SU-DHL-6 (cell line): ENCODE data around the gene CNKSR1.

Experiments
- H2AFZ ChIP-seq: fragments of 200-600 bp; sonication (generic); 2 replicates; pipeline ENCODE4 v1.6.1; 2014; ENCODE audit warnings: low read depth, mild to moderate bottlenecking, moderate library complexity, mixed read lengths, antibody characterized with exemption, low read length; ENCODE audit not compliant: severe bottlenecking
- H3F3A ChIP-seq: fragments of 200-600 bp; shearing (Covaris generic); 2 replicates; pipeline ENCODE4 v1.6.0; 2016; ENCODE audit warnings: antibody characterized with exemption, mild to moderate bottlenecking; ENCODE audit not compliant: insufficient read depth
- H3K27ac ChIP-seq: fragments of 200-600 bp; sonication (generic); 2 replicates; pipeline ENCODE4 v1.5.1; 2016; ENCODE audit warnings: low read depth, mild to moderate bottlenecking, low read length, moderate library complexity, mixed read lengths
- H3K27me3 ChIP-seq: fragments of 200-600 bp; sonication (generic), shearing (Covaris generic); 2 replicates; pipeline ENCODE4 v1.6.0; 2014; ENCODE audit warnings: mild to moderate bottlenecking, low read length
- H3K36me3 ChIP-seq: fragments of 200-600 bp; sonication (generic); 2 replicates; pipeline ENCODE4 v1.6.1; 2014; ENCODE audit warnings: mild to moderate bottlenecking, low read length, mixed read lengths
- H3K4me2 ChIP-seq: fragments of 300-600, 200-600 bp; shearing (Covaris generic), sonication (generic); 2 replicates; pipeline ENCODE4 v1.6.0; 2014; ENCODE audit warnings: low read length, low read depth, mild to moderate bottlenecking; ENCODE audit not compliant: poor library complexity, severe bottlenecking
- H3K4me3 ChIP-seq: fragments of 200-600 bp; sonication (generic); 2 replicates; pipeline ENCODE4 v1.5.1; 2014; ENCODE audit warnings: antibody characterized with exemption, low read length, mild to moderate bottlenecking, mixed read lengths; ENCODE audit not compliant: insufficient read depth, poor library complexity, severe bottlenecking
- H3K79me2 ChIP-seq: fragments of 200-600 bp; sonication (generic); 2 replicates; pipeline ENCODE4 v1.6.1; 2014; ENCODE audit warnings: mild to moderate bottlenecking, low read length, moderate library complexity; ENCODE audit not compliant: insufficient read depth
- H3K9ac ChIP-seq: fragments of 200-600 bp; sonication (generic); 2 replicates; pipeline ENCODE4 v1.7.0; 2014; ENCODE audit warnings: mild to moderate bottlenecking, low read length
- H3K9me2 ChIP-seq: fragments of 200-600 bp; sonication (generic); replicated peaks from 2 replicates; pipeline ENCODE4 v1.6.1; 2014; ENCODE audit warnings: low read length; ENCODE audit not compliant: insufficient read depth
- H3K9me3 ChIP-seq: fragments of 200-600 bp; sonication (generic); 2 replicates; pipeline ENCODE4 v1.6.1; 2014; ENCODE audit warnings: low read length, mixed read lengths; ENCODE audit not compliant: insufficient read depth
- H4K20me1 ChIP-seq: fragments of 200-600 bp; sonication (generic); 2 replicates; pipeline ENCODE4 v1.6.1; 2014; ENCODE audit warnings: low read depth, mild to moderate bottlenecking, antibody characterized with exemption, low read length, moderate library complexity, mixed read lengths
- CTCF ChIP-seq: fragments of 200-600 bp; sonication (generic); IDR thresholded peaks from one replicate; pipeline ENCODE4 v1.5.1; 2017; ENCODE audit warnings: antibody characterized with exemption, mild to moderate bottlenecking, low read length, moderate library complexity; ENCODE audit not compliant: insufficient read depth, poor library complexity, severe bottlenecking
- EZH2phosphoT487 ChIP-seq: fragments of 200-600 bp; sonication (generic), shearing (Covaris generic); conservative IDR thresholded peaks from 2 replicates; pipeline ENCODE4 v1.6.1; 2018; ENCODE audit warnings: mild to moderate bottlenecking, antibody characterized with exemption, low read length, moderate library complexity, mixed read lengths

Gene CNKSR1

DNA sequence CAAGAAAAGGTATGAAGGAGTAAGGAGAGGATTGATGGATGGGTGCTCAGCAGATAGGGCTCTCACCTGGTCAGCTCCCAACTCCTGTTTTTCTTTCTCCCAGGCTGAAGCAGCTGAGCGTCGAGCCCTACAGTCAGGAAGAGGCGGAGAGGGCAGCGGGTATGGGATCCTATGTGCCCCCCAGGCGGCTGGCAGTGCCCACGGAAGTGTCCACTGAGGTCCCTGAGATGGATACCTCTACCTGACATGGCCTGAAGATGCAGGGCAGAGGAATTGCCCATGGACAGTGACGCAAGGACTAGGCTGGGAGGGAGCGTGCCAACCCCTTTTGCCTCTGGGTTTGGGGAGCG, 6.8 kb upstream of the CNKSR1 start:
- Histone ChIP-seq H3K9ac (peak overlapping the region; percentile 99), H3K27me3 (no peaks in the 10 kb centered on the region), H3F3A (0 out of 2 replicates have a peak, but pooled peaks cover 6% of the 10 kb centered on the region), H3K36me3 (no peaks in the 10 kb centered on the region), H4K20me1 (no peaks in the 10 kb centered on the region), H3K9me3 (no peaks in the 10 kb centered on the region), H3K27ac (peak overlapping the region; percentile 33; the same call in 1 of the 2 replicates), H3K4me2 (peak overlapping the region; percentile 84), H2AFZ (peak overlapping the region; percentile 78), H3K4me3 (peak overlapping the region; percentile 98), H3K79me2 (peaks cover 11% of the 10 kb centered on the region), H3K9me2 (no peaks in the 10 kb centered on the region)
- TF ChIP-seq EZH2phosphoT487 (no peak), CTCF (no peak)

DNA sequence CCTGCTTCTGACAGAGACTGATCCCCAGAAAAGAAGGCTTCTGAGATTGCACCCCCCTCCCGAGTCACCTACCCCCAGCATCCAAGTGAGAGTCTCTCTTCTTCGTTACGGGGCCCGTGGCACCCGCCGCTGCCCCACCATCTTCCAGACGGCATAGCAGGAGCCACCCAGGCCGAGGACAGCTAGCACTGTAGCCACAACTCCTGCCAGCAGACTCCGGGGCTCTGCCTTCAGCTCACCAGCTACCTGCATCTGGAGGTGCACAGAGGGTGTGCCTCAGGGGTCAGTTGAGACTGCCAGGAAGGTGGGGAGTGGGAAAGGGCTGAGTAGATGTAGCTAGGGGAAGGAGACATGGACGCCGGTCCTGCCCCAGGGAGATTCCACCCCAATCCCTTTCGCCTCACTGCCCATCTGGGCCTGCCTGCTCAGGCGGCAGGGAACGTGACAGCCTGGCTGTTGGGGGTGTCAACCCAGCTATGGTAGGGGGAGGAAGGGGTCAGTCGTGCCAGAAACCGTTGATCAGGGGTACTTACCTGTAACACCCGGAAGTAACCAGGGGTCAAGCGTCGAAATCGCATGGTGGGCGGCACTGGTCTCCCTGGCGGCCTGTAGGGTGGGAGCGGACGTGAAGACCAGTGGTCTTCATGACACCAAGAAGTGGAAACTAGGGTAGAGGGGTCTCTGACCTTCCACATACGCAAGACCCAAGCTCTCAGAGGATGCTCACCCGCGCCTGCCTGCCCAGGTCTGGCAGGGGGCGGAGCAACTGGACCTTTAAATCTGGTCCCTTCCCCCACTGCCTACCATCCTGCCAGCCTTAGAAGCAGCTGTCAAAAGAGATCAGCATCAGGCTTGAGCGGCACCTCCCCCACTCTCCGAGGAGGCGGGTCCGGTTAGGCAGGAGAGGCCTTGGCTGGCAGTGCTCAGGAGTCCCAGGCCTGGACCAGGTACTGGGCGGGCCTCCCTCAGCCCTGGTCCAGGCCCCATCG, 5.9 kb upstream of the CNKSR1 start, which contains the start of gene ZNF593OS:
Gene ZNF593OS, minus strand, starts transcription at position 749 of the 989 bp plus-strand sequence. Its CDS starts 171 bp downstream, at position 578.
- H3K4me2 ChIP-seq: peak within 1 kb of the TSS; percentile 84
- H3K4me3 ChIP-seq: peak within 1 kb of the TSS; percentile 98
- H3F3A ChIP-seq: 0 out of 2 replicates have a peak, but pooled peaks cover 6% of the 10 kb centered on the region
- H3K27me3 ChIP-seq: no peaks in the 10 kb centered on the region
- H3K9me2 ChIP-seq: no peaks in the 10 kb centered on the region
- no peak for TF ChIP-seq EZH2phosphoT487
- no peak for TF ChIP-seq CTCF
- peak within 1 kb of the TSS; percentile 99 for H3K9ac ChIP-seq
- H3K36me3 ChIP-seq: no peaks in the 10 kb centered on the region
- no peak within 1 kb of the TSS for H2AFZ ChIP-seq
- no peaks in the 10 kb centered on the region for H4K20me1 ChIP-seq
- H3K27ac ChIP-seq: no peak within 1 kb of the TSS
- H3K79me2 ChIP-seq: peaks cover 11% of the 10 kb centered on the region
- no peaks in the 10 kb centered on the region for H3K9me3 ChIP-seq

DNA sequence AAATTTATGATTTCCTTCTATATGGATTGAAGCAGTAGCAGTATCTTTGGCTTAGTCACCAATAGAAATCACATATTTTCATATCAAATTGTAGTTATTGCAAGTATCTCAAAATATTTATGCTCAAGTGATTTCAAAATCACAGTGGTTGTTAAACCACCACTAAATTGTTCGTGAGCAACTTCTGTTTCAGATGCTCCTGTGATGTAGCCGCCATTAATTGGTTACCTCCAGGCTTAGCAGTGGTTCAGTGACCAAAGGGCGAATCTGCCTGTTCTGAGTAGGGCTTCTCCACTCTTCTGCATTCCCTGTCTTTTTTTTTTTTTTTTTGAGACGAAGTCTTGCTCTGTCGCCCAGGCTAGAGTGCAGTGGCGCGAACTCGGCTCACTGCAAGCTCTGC, 1.9 kb upstream of the CNKSR1 start:
- no peak overlapping the region for H3K4me2 ChIP-seq
- H3K79me2 ChIP-seq: peaks cover 6% of the 10 kb centered on the region
- no peak overlapping the region for H3K9ac ChIP-seq
- H3K4me3 ChIP-seq: no peak overlapping the region
- no peaks in the 10 kb centered on the region for H3K9me2 ChIP-seq
- H4K20me1 ChIP-seq: no peaks in the 10 kb centered on the region
- no peaks in the 10 kb centered on the region for H3K36me3 ChIP-seq
- no peak overlapping the region for H3K27ac ChIP-seq
- H2AFZ ChIP-seq: no peak overlapping the region
- H3K27me3 ChIP-seq: no peaks in the 10 kb centered on the region
- no peak for TF ChIP-seq CTCF
- no peak for TF ChIP-seq EZH2phosphoT487
- H3F3A ChIP-seq: 0 out of 2 replicates have a peak, but pooled peaks cover 6% of the 10 kb centered on the region
- no peaks in the 10 kb centered on the region for H3K9me3 ChIP-seq
